Mesothelial cell of epicardium (in vitro differentiated cells): ENCODE measurements around the gene UXS1. TPM values are rescaled to one million over a fixed set of nuclear protein-coding genes. Genes with fewer than 3 reads are reported as not detected.
A peak's percentile ranks its signal among the peaks of the same experiment; 100 is the strongest.

Experiments used
- DNase-seq, 2 experiments: peaks; one replicate each; pipeline ENCODE4 v3.0.0; 2021; ENCODE audit warnings: low spot score in 2 of 2; ENCODE audit not compliant: unreplicated experiment in 2 of 2
- H3K27ac Mint-ChIP-seq: 2 replicates; pipeline ENCODE4 v1.8.0; 2021; ENCODE audit warnings: mixed read lengths
- H3K27me3 Mint-ChIP-seq: 2 replicates; pipeline ENCODE4 v1.8.0; 2021; ENCODE audit warnings: low read depth, mixed read lengths
- H3K36me3 Mint-ChIP-seq: 2 replicates; pipeline ENCODE4 v1.8.0; 2021; ENCODE audit warnings: mixed read lengths
- H3K4me1 Mint-ChIP-seq: 2 replicates; pipeline ENCODE4 v1.8.0; 2021; ENCODE audit warnings: mixed read lengths
- H3K4me3 Mint-ChIP-seq: 2 replicates; pipeline ENCODE4 v1.8.0; 2021; ENCODE audit warnings: mild to moderate bottlenecking, moderate library complexity, mixed read lengths
- H3K9me3 Mint-ChIP-seq: 2 replicates; pipeline ENCODE4 v1.8.0; 2021; ENCODE audit warnings: mixed read lengths
- CTCF ChIP-seq: fragments of 200-600 bp; sonication (generic); IDR thresholded peaks from one replicate; pipeline ENCODE4 v1.5.0; 2021; ENCODE audit warnings: antibody characterized with exemption; ENCODE audit not compliant: unreplicated experiment
- total RNA-seq: library from RNA; stranded (reverse); gene quantifications from 3 replicates; pipeline ENCODE4 v1.2.1, GENCODE V29; 2021

Gene UXS1
- total RNA-seq, 1 donor from 2014 or later = 52.8 TPM

- no peaks in the 10 kb centered on the region for H3K36me3 Mint-ChIP-seq
- H3K27me3 Mint-ChIP-seq = no peaks in the 10 kb centered on the region
- H3K4me1 Mint-ChIP-seq = peaks cover 32% of the 10 kb centered on the region
- no peak for TF ChIP-seq CTCF
- H3K4me3 Mint-ChIP-seq = peak overlapping the region; percentile 69
- DNase-seq = peak in 1 of 2 experiments; percentile 63
- H3K9me3 Mint-ChIP-seq = no peaks in the 10 kb centered on the region
- peak overlapping the region; percentile 41 for H3K27ac Mint-ChIP-seq
Measured at GRCh38 chr2:106192752-106193689, 1.1 kb downstream of the UXS1 start.

- DNase-seq = no peak
- Mint-ChIP-seq H3K36me3 (no peaks in the 10 kb centered on the region), H3K4me3 (no peak overlapping the region), H3K27me3 (no peaks in the 10 kb centered on the region), H3K9me3 (no peaks in the 10 kb centered on the region), H3K4me1 (peaks cover 26% of the 10 kb centered on the region), H3K27ac (no peak overlapping the region)
- no peak for TF ChIP-seq CTCF
Measured at GRCh38 chr2:106191511-106192016, 2.5 kb downstream of the UXS1 start.

- DNase-seq = no peak
- H3K27me3 Mint-ChIP-seq = no peaks in the 10 kb centered on the region
- no peak overlapping the region for H3K4me3 Mint-ChIP-seq
- peaks cover 3% of the 10 kb centered on the region for H3K9me3 Mint-ChIP-seq
- H3K27ac Mint-ChIP-seq = no peak overlapping the region
- peaks cover 22% of the 10 kb centered on the region for H3K4me1 Mint-ChIP-seq
- H3K36me3 Mint-ChIP-seq = no peaks in the 10 kb centered on the region
- no peak for TF ChIP-seq CTCF
Measured at GRCh38 chr2:106189764-106190468, 4.2 kb downstream of the UXS1 start.

- Mint-ChIP-seq H3K27ac (no peak overlapping the region), H3K4me3 (no peak overlapping the region), H3K36me3 (no peaks in the 10 kb centered on the region), H3K9me3 (peaks cover 3% of the 10 kb centered on the region), H3K4me1 (peaks cover 22% of the 10 kb centered on the region), H3K27me3 (no peaks in the 10 kb centered on the region)
- DNase-seq = no peak
- TF ChIP-seq CTCF = no peak
Measured at GRCh38 chr2:106189325-106189724, 4.8 kb downstream of the UXS1 start.

- H3K36me3 Mint-ChIP-seq = no peaks in the 10 kb centered on the region
- H3K27me3 Mint-ChIP-seq = no peaks in the 10 kb centered on the region
- no peak overlapping the region for H3K4me3 Mint-ChIP-seq
- H3K4me1 Mint-ChIP-seq = peaks cover 21% of the 10 kb centered on the region
- DNase-seq = no peak
- H3K9me3 Mint-ChIP-seq = peaks cover 3% of the 10 kb centered on the region
- H3K27ac Mint-ChIP-seq = no peak overlapping the region
- no peak for TF ChIP-seq CTCF
Measured at GRCh38 chr2:106187273-106187891, 6.7 kb downstream of the UXS1 start.
